GM12873 (cell line): ENCODE data around the gene GGT5.
A peak's percentile ranks its signal among the peaks of the same experiment; 100 is the strongest.

ENCODE experiments used
- TF ChIP-seq, protein P1 (sequence below): IDR thresholded peaks from 2 replicates; pipeline ENCODE4 v1.5.1; 2012; ENCODE audit warnings: low read depth, mild to moderate bottlenecking, moderate library complexity, low read length, control low read depth; ENCODE audit not compliant: insufficient read depth; ENCODE audit errors: missing control alignments

Gene GGT5

DNA sequence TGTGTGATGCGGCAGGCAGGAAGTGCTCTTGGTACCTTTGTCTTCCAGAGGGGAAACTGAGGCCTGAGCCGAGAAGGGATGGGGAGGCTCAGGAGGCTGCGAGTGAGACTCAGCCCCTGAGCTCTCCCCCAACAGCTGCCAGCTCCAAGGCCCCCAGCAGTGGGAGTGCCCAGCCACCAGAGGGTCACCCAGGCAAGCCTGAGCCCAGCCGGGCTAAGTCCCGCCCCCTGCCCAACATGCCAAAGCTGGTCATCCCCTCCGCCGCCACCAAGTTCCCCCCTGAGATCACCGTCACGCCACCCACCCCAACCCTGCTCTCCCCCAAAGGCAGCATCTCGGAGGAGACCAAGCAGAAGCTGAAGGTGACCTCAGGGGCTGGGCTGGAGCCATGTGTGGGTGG, 67.4 kb downstream of the GGT5 start:
- TF ChIP-seq, protein P1, sequence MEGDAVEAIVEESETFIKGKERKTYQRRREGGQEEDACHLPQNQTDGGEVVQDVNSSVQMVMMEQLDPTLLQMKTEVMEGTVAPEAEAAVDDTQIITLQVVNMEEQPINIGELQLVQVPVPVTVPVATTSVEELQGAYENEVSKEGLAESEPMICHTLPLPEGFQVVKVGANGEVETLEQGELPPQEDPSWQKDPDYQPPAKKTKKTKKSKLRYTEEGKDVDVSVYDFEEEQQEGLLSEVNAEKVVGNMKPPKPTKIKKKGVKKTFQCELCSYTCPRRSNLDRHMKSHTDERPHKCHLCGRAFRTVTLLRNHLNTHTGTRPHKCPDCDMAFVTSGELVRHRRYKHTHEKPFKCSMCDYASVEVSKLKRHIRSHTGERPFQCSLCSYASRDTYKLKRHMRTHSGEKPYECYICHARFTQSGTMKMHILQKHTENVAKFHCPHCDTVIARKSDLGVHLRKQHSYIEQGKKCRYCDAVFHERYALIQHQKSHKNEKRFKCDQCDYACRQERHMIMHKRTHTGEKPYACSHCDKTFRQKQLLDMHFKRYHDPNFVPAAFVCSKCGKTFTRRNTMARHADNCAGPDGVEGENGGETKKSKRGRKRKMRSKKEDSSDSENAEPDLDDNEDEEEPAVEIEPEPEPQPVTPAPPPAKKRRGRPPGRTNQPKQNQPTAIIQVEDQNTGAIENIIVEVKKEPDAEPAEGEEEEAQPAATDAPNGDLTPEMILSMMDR: no peak

DNA sequence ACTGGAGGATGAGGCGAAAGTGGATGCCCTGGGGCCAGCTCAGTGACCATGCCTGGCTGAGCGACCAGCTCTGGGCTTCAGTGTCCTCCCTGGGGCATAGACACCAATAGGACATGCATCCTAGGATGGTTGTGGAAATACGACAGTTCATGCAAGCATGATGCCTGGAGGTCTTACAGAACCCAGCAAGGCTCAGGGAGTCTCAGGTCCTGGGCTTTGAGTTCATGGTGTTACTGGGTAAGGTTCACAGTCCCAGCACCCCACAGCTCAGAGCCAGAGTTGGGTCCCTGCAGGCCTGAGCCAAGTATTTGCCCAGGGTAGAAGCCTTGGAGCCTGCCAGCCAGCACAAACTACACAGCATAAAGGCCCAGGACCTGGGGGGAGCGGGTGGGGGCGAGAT, 67.8 kb downstream of the GGT5 start:
- TF ChIP-seq, protein P1: no peak

DNA sequence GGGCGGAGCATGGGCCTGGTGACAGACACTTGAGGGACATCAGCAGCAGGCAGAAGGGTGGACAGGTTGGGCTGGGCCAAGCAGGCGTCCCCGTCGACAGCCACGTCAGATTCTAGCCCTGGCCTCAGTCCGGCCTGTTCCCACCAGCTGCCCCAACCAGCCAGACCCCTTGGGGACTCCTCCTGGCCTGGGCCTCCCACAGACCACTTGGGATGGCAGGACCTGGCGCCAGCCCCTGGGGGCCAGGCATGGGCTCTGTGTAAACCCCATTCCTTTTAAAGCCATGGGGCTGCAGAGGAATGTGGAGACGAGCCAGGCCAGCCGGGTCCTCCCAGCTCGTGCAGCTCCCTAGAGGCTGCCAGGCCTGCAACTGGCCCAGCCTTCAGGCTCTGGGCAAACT, 68.3 kb downstream of the GGT5 start:
- TF ChIP-seq, protein P1: no peak

DNA sequence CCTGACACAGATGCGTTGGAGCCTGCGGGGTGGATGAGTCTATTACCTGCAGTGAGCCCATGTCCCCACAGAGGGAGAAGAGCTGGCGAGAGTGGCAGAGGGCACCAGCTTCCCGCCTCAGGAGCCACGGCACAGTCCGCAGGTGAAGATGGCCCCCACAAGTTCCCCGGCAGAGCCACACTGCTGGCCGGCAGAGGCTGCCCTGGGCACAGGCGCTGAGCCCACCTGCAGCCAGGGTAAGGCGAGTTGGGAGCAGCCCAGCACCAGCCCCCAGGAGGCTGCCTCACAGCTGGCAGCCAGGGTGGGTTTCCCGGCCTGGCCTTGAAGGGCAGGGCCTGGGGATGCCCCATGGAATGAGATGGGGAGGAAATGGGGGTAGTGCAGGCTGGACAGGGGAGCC, 68.8 kb downstream of the GGT5 start:
- TF ChIP-seq, protein P1: no peak

DNA sequence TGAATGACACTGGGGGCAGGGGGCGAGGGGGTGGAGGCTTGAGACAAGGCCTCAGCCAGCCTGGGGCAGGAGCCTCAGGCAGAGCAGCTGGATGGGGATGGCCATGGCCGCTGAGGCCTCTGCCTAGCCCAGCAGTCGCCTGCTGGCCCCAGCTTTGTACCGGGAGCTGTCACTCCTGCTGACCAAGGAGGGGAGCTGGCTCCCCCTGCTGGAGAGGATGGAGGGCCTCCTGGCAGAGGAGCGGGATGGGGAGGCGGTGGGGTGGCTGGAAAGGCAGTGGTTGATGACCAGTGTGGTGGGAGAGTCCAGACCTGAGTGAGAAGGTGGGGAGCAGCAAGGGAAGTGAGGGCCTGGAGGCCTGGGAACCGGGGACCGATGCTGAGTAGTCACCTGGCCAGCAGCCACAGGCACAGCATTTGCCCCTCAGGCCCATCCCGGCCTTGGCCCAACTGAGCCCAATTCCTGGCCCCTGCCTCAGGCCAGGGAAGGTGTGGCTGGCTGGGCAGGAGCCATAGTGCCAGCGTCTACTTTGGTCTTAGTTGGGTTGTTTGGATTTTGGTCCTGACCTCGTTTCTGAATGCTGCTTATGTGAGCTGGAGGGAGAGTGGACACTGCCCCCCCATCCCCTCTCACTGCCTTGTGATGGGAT, 69.6 kb downstream of the GGT5 start:
- TF ChIP-seq, protein P1: peak; percentile 84

DNA sequence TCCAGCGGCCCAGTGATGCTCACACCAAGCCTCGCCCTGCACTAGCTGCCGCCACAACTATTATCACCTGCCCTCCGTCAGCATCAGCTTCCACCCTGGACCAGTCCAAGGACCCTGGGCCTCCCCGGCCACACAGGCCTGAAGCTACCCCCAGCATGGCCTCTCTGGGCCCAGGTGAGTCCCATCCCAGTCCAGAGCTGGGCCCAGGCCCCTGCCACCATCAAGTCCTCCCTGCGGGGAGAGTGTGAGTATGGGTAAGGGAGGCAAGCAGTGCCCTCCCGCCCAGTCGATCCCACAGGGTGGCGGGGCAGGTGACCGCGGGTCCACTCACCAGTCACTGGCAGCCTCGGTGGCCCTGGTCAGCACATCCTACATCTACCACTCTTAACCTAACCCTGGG, 73.1 kb downstream of the GGT5 start:
- TF ChIP-seq, protein P1: no peak

DNA sequence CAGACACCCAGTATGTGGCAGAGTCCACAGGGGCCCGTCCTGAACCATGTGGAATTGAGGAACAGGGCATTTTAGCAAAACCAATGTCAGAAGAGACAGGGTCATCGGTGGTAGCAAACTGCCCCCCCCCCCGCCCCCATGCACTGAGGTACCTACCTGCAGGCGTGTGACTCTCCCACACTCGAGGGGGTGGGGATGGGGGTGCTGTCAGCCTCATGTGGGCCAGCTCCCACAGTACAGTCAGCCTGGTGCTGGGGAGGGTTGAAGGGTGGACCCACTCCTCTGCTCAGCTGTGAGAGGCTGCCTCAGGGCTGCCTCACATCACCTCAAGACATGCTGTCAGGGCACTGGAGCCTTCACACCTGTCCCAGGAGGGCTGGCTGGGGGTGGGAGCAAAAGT, 74.2 kb downstream of the GGT5 start:
- TF ChIP-seq, protein P1: no peak

DNA sequence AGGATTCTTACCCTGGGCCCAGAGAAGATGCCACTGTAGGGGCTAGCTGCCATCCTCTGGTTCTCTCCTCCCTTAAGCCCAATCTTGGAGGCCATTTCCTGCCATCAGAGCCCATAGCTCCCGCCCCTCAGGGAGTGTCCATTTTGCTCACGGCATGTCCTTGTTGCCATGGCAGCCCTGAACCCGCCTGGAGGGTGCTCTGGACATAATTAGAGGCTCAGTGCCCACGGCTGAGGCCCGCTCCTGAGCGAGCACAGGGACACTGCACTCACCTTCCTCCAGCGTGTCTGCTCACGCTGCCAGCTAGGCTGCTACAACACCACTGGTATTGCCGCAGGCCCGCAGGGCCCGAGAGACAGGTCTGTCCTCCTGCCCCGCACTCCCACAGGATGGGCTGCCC, 74.7 kb downstream of the GGT5 start:
- TF ChIP-seq, protein P1: no peak
